Trophoblast cell (in vitro differentiated cells and primary cell): ENCODE data around the gene COG8.

Source experiments
- DNase-seq, 2 donors: peaks; one replicate each; pipeline ENCODE4 v3.0.0-alpha.2; 2016
- H2AFZ ChIP-seq: 2 replicates; pipeline ENCODE4 v1.6.1; 2013; ENCODE audit warnings: low read length, moderate library complexity, mild to moderate bottlenecking; ENCODE audit not compliant: insufficient read depth, poor library complexity
- H2AK5ac ChIP-seq: 2 replicates; pipeline ENCODE4 v1.6.1; 2013; ENCODE audit warnings: mild to moderate bottlenecking, low read length
- H2BK120ac ChIP-seq: 2 replicates; pipeline ENCODE4 v1.6.1; 2013; ENCODE audit warnings: low read length, mild to moderate bottlenecking, moderate library complexity; ENCODE audit not compliant: insufficient read depth, poor library complexity
- H2BK12ac ChIP-seq: 2 replicates; pipeline ENCODE4 v1.6.1; 2013; ENCODE audit warnings: mild to moderate bottlenecking, low read length, moderate library complexity
- H2BK5ac ChIP-seq: 2 replicates; pipeline ENCODE4 v1.6.1; 2013; ENCODE audit warnings: low read length, low read depth, moderate library complexity, mild to moderate bottlenecking; ENCODE audit not compliant: poor library complexity
- H3K14ac ChIP-seq: 2 replicates; pipeline ENCODE4 v1.6.1; 2013; ENCODE audit warnings: mild to moderate bottlenecking, low read length
- H3K18ac ChIP-seq: 2 replicates; pipeline ENCODE4 v1.6.1; 2013; ENCODE audit warnings: mild to moderate bottlenecking, low read length
- H3K23ac ChIP-seq: 2 replicates; pipeline ENCODE4 v1.6.1; 2013; ENCODE audit warnings: low read length
- H3K27ac ChIP-seq: 2 replicates; pipeline ENCODE4 v1.5.1; 2013; ENCODE audit warnings: low read depth, mild to moderate bottlenecking, inconsistent platforms, low read length, moderate library complexity
- H3K27me3 ChIP-seq: 2 replicates; pipeline ENCODE4 v1.6.1; 2013; ENCODE audit warnings: inconsistent platforms, mild to moderate bottlenecking, low read length, moderate library complexity; ENCODE audit not compliant: insufficient read depth
- H3K36me3 ChIP-seq, 2 experiments: 1 replicate in 1 of 2; 2 replicates in 1 of 2; pipeline ENCODE4 v1.6.1; 2013; ENCODE audit warnings: low read length in 2 of 2, mild to moderate bottlenecking in 2 of 2, moderate library complexity in 1 of 2; ENCODE audit not compliant: insufficient read depth in 2 of 2, control insufficient read depth in 1 of 2
- H3K4ac ChIP-seq: 2 replicates; pipeline ENCODE4 v1.6.1; 2013; ENCODE audit warnings: low read depth, mild to moderate bottlenecking, low read length, moderate library complexity
- H3K4me1 ChIP-seq, 2 experiments: 1 replicate in 1 of 2; 2 replicates in 1 of 2; pipeline ENCODE4 v1.6.1; 2013; ENCODE audit warnings: low read length in 2 of 2, mild to moderate bottlenecking in 2 of 2, moderate library complexity in 1 of 2; ENCODE audit not compliant: insufficient read depth in 2 of 2, control insufficient read depth in 1 of 2
- H3K4me2 ChIP-seq: 2 replicates; pipeline ENCODE4 v1.6.1; 2013; ENCODE audit warnings: inconsistent platforms, mild to moderate bottlenecking, low read length, moderate library complexity
- H3K4me3 ChIP-seq: 2 replicates; pipeline ENCODE4 v1.5.1; 2013; ENCODE audit warnings: mild to moderate bottlenecking, low read depth, low read length, inconsistent platforms
- H3K79me1 ChIP-seq: one replicate; pipeline ENCODE4 v1.6.1; 2013; ENCODE audit warnings: low read length
- H3K79me2 ChIP-seq: 2 replicates; pipeline ENCODE4 v1.6.1; 2013; ENCODE audit warnings: low read length, mild to moderate bottlenecking; ENCODE audit not compliant: control insufficient read depth, insufficient read depth, poor library complexity
- H3K9ac ChIP-seq: 2 replicates; pipeline ENCODE4 v1.6.1; 2013; ENCODE audit warnings: mild to moderate bottlenecking, low read length
- H3K9me3 ChIP-seq: 2 replicates; pipeline ENCODE4 v1.6.1; 2013; ENCODE audit warnings: low read depth, mild to moderate bottlenecking, control low read depth, inconsistent platforms, low read length; ENCODE audit not compliant: insufficient read depth
- H4K12ac ChIP-seq: 2 replicates; pipeline ENCODE4 v1.6.1; 2013; ENCODE audit warnings: low read depth, mild to moderate bottlenecking, low read length, moderate library complexity
- H4K8ac ChIP-seq: 2 replicates; pipeline ENCODE4 v1.6.1; 2013; ENCODE audit warnings: low read depth, mild to moderate bottlenecking, low read length, moderate library complexity
- H4K91ac ChIP-seq: one replicate; pipeline ENCODE4 v1.6.1; 2013; ENCODE audit warnings: low read depth, mild to moderate bottlenecking, low read length, moderate library complexity
- whole genome bisulfite sequencing: extraction: QIAGEN DNeasy Blood & Tissue Kit; methylation state at CpG from one replicate; pipeline ENCODE4 v1.1.7; 2013; ENCODE audit warnings: missing lambda C conversion rate; ENCODE audit not compliant: insufficient read length, insufficient coverage; ENCODE audit errors: extremely low coverage; 5-methylcytosine and 5-hydroxymethylcytosine counted together

COG8 gene

GRCh38 chr16:69348222-69348621, 8.9 kb upstream of the COG8 start:
- H2AK5ac ChIP-seq: no peak overlapping the region
- no peaks in the 10 kb centered on the region for H3K79me2 ChIP-seq
- H4K12ac ChIP-seq: no peak overlapping the region
- no CpG with 5 or more reads among the region's 6 CpGs for WGBS
- no peaks in the 10 kb centered on the region for H3K79me1 ChIP-seq
- H2BK120ac ChIP-seq: no peak overlapping the region
- H3K4me2 ChIP-seq: no peak overlapping the region
- no peaks in the 10 kb centered on the region for H3K27me3 ChIP-seq
- H3K4me3 ChIP-seq: no peak overlapping the region
- no peak overlapping the region for H3K4ac ChIP-seq
- no peak overlapping the region for H3K14ac ChIP-seq
- DNase-seq: no peak
- no peak overlapping the region for H4K8ac ChIP-seq
- H2BK5ac ChIP-seq: no peak overlapping the region
- no peak overlapping the region for H3K18ac ChIP-seq
- no peak overlapping the region for H2BK12ac ChIP-seq
- no peak overlapping the region for H3K27ac ChIP-seq
- no peak overlapping the region for H2AFZ ChIP-seq
- H3K9me3 ChIP-seq: no peaks in the 10 kb centered on the region
- no peak overlapping the region for H3K9ac ChIP-seq
- no peaks in the 10 kb centered on the region for H3K4me1 ChIP-seq
- no peak overlapping the region for H3K23ac ChIP-seq
- peaks cover 3 to 11% of the 10 kb centered on the region in 2 experiments for H3K36me3 ChIP-seq
- H4K91ac ChIP-seq: no peak overlapping the region

GRCh38 chr16:69346683-69347082, 7.3 kb upstream of the COG8 start:
- H2BK12ac ChIP-seq: no peak overlapping the region

GRCh38 chr16:69345923-69346322, 6.6 kb upstream of the COG8 start:
- Histone ChIP-seq H3K79me1 (no peaks in the 10 kb centered on the region), H2AFZ (no peak overlapping the region), H3K79me2 (no peaks in the 10 kb centered on the region), H2BK120ac (no peak overlapping the region), H3K4me1 (no peaks in the 10 kb centered on the region), H3K4ac (no peak overlapping the region), H3K36me3 (peaks cover 3 to 17% of the 10 kb centered on the region in 2 experiments), H3K9me3 (no peaks in the 10 kb centered on the region), H3K4me2 (no peak overlapping the region), H4K8ac (no peak overlapping the region), H4K91ac (no peak overlapping the region), H4K12ac (no peak overlapping the region), H3K9ac (no peak overlapping the region), H3K27ac (no peak overlapping the region), H3K4me3 (no peak overlapping the region), H3K23ac (no peak overlapping the region), H3K27me3 (no peaks in the 10 kb centered on the region), H3K14ac (no peak overlapping the region), H2AK5ac (no peak overlapping the region), H3K18ac (no peak overlapping the region), H2BK12ac (no peak overlapping the region), H2BK5ac (no peak overlapping the region)
- DNase-seq: no peak
- no CpG with 5 or more reads among the region's 4 CpGs for WGBS

More at GRCh38 chr16:69346683-69347082, 7.3 kb upstream of the COG8 start:
- no peak overlapping the region for H2BK5ac ChIP-seq
- no peaks in the 10 kb centered on the region for H3K4me1 ChIP-seq
- no peak overlapping the region for H3K4ac ChIP-seq
- H4K8ac ChIP-seq: no peak overlapping the region
- no peaks in the 10 kb centered on the region for H3K9me3 ChIP-seq
- peaks cover 3 to 13% of the 10 kb centered on the region in 2 experiments for H3K36me3 ChIP-seq
- H3K4me3 ChIP-seq: no peak overlapping the region
- H3K4me2 ChIP-seq: no peak overlapping the region
- no peak for DNase-seq
- no peak overlapping the region for H3K18ac ChIP-seq
- H3K79me1 ChIP-seq: no peaks in the 10 kb centered on the region
- no peak overlapping the region for H3K27ac ChIP-seq
- no peak overlapping the region for H2AK5ac ChIP-seq
- H4K91ac ChIP-seq: no peak overlapping the region
- no peak overlapping the region for H2BK120ac ChIP-seq
- no CpG with 5 or more reads among the region's 6 CpGs for WGBS
- H3K9ac ChIP-seq: no peak overlapping the region
- no peak overlapping the region for H3K14ac ChIP-seq
- H4K12ac ChIP-seq: no peak overlapping the region
- no peak overlapping the region for H2AFZ ChIP-seq
- no peak overlapping the region for H3K23ac ChIP-seq
- no peaks in the 10 kb centered on the region for H3K27me3 ChIP-seq
- H3K79me2 ChIP-seq: no peaks in the 10 kb centered on the region

GRCh38 chr16:69344171-69344570, 4.8 kb upstream of the COG8 start:
- Histone ChIP-seq H3K4ac (no peak overlapping the region), H2BK5ac (no peak overlapping the region), H3K27ac (no peak overlapping the region), H3K36me3 (peaks cover 3 to 12% of the 10 kb centered on the region in 2 experiments), H2AFZ (no peak overlapping the region), H3K23ac (no peak overlapping the region), H4K8ac (no peak overlapping the region), H3K9me3 (no peaks in the 10 kb centered on the region), H3K18ac (no peak overlapping the region), H3K4me1 (peaks cover 2 to 4% of the 10 kb centered on the region in 2 experiments), H2BK12ac (no peak overlapping the region), H2AK5ac (no peak overlapping the region), H4K12ac (no peak overlapping the region), H3K27me3 (no peaks in the 10 kb centered on the region), H3K9ac (no peak overlapping the region), H3K14ac (no peak overlapping the region), H3K4me2 (no peak overlapping the region), H2BK120ac (no peak overlapping the region), H3K4me3 (no peak overlapping the region), H3K79me1 (peaks cover 6% of the 10 kb centered on the region), H4K91ac (no peak overlapping the region), H3K79me2 (peaks cover 8% of the 10 kb centered on the region)
- DNase-seq: no peak
- WGBS: no CpG with 5 or more reads among the region's 5 CpGs
